Suppressor macrophage (primary cell): ENCODE data around the gene TBCC.
A peak's percentile ranks its signal among the peaks of the same experiment; 100 is the strongest.
"Not testable (repeated sequence)": the region's sequence is repeated elsewhere in the genome, so short reads cannot be mapped to it uniquely, and the experiment has no call there.

Experiments
- DNase-seq, 4 experiments: peaks; one replicate each; pipeline ENCODE4 v3.0.0-alpha.2; 2020 to 2022

The TBCC gene

GRCh38 chr6:42733867-42734481 is 11.9 kb downstream of the TBCC start:
- peak in 1 of 4 experiments; percentile 8 for DNase-seq

- no peak for DNase-seq
These were observed 16.2 kb downstream of the TBCC start for GRCh38 chr6:42729731-42730130.

- DNase-seq = no peak
These were observed 18.3 kb downstream of the TBCC start for GRCh38 chr6:42727627-42728026.

GRCh38 chr6:42727087-42727611 is 18.8 kb downstream of the TBCC start:
- peak in 3 of 4 experiments; percentile 10 to 29 (median 20) for DNase-seq

- peak; percentile 87 to 92 (median 90) for DNase-seq
These were observed 19.3 kb downstream of the TBCC start for GRCh38 chr6:42726485-42727086.

GRCh38 chr6:42726026-42726425 is 19.9 kb downstream of the TBCC start:
- DNase-seq = peak in 1 of 4 experiments; percentile 6

- no peak for DNase-seq
These were observed 21.1 kb downstream of the TBCC start for GRCh38 chr6:42724825-42725224.

- no peak for DNase-seq
These were observed 23.4 kb downstream of the TBCC start, which contains the start of gene PRPH2 for GRCh38 chr6:42722497-42722896. PRPH2 (minus strand) TSS chr6:42722597; CDS start chr6:42722334, 263 bp downstream.

GRCh38 chr6:42720739-42721138 is 25.2 kb downstream of the TBCC start:
- no peak for DNase-seq

GRCh38 chr6:42715871-42716270 is 30.0 kb downstream of the TBCC start:
- no peak for DNase-seq

GRCh38 chr6:42714098-42714761 is 31.7 kb downstream of the TBCC start:
- DNase-seq = no peak

GRCh38 chr6:42711930-42712329 is 34.0 kb downstream of the TBCC start:
- DNase-seq = no peak

GRCh38 chr6:42710316-42710715 is 35.6 kb downstream of the TBCC start:
- DNase-seq = no peak

- DNase-seq = no peak
These were observed 36.0 kb downstream of the TBCC start for GRCh38 chr6:42709871-42710270.

GRCh38 chr6:42708096-42708495 is 37.8 kb downstream of the TBCC start:
- DNase-seq = no peak

GRCh38 chr6:42707595-42707994 is 38.3 kb downstream of the TBCC start:
- DNase-seq = no peak

GRCh38 chr6:42704937-42705374 is 40.9 kb downstream of the TBCC start:
- no peak for DNase-seq

GRCh38 chr6:42704251-42704936 is 41.5 kb downstream of the TBCC start:
- no peak for DNase-seq

GRCh38 chr6:42702786-42703185 is 43.1 kb downstream of the TBCC start:
- DNase-seq = not testable (repeated sequence)

GRCh38 chr6:42702200-42702599 is 43.7 kb downstream of the TBCC start:
- DNase-seq = no peak

GRCh38 chr6:42698217-42698616 is 47.7 kb downstream of the TBCC start:
- DNase-seq = no peak

GRCh38 chr6:42697268-42697655 is 48.6 kb downstream of the TBCC start:
- DNase-seq = no peak
